ENCODE measurements around the gene ZDHHC6. TPM values are rescaled to one million over a fixed set of nuclear protein-coding genes. Genes with fewer than 3 reads are reported as not detected.

ZDHHC6 gene
- polyA plus RNA-seq, 3 donors = 34.0 to 39.2 (median 39.0) TPM

- Mint-ChIP-seq H3K27me3 (ENCODE audit: low read depth in 3 of 3) (no peaks in the 10 kb centered on the region), H3K36me3 (peaks cover 65 to 69% of the 10 kb centered on the region in 2 donors), H3K9me3 (peaks cover 0 to 2% (median 0%) of the 10 kb centered on the region in 7 donors), H3K4me1 (peaks cover 9% of the 10 kb centered on the region), H3K4me3 (no peak overlapping the region), H3K27ac (no peak overlapping the region)
- intact Hi-C loops (cut with micrococcal nuclease) = no loop called here
- no CpG with 5 or more reads among the region's 1 CpG for WGBS (ENCODE audit: insufficient coverage)
- Histone ChIP-seq H3K4me3 (replicated peaks in 1 of 3; ENCODE audit: low read depth in 2 of 3, low read length in 3 of 3) (no peak overlapping the region), H4K20me1 (ENCODE audit: insufficient read depth, low read length) (no peaks in the 10 kb centered on the region), H2AFZ (ENCODE audit: insufficient read depth, low read depth, low read length, poor library complexity, severe bottlenecking) (no peak overlapping the region), H3K9ac (ENCODE audit: insufficient read depth, low read length, poor library complexity, severe bottlenecking) (no peak overlapping the region), H3K4me1 (ENCODE audit: control insufficient read depth in 1 of 2, insufficient read depth in 2 of 2, low read length in 2 of 2) (peaks cover 8 to 15% of the 10 kb centered on the region in 2 donors), H3K9me3 (replicated peaks in 1 of 2; ENCODE audit: control insufficient read depth in 1 of 2, insufficient read depth in 1 of 2, low read length in 2 of 2) (no peaks in the 10 kb centered on the region), H3K4me2 (replicated peaks; ENCODE audit: extremely low read depth, low read length, poor library complexity, severe bottlenecking) (no peak overlapping the region), H3K27ac (ENCODE audit: low read depth in 1 of 2, low read length in 2 of 2) (peak overlapping the region in 1 of 2 donors; percentile 4), H3K27me3 (ENCODE audit: control insufficient read depth in 2 of 2, insufficient read depth in 2 of 2, low read length in 2 of 2) (no peaks in the 10 kb centered on the region), H3K79me2 (ENCODE audit: insufficient read depth, low read length) (peaks cover 20% of the 10 kb centered on the region), H3K36me3 (replicated peaks in 1 of 2; ENCODE audit: control insufficient read depth in 1 of 2, insufficient read depth in 2 of 2, low read length in 2 of 2) (peaks cover 73 to 89% of the 10 kb centered on the region in 2 donors)
- TF ChIP-seq CTCF (IDR thresholded peaks at IDR 0.05) = no peak
- no peak for DNase-seq
These were observed 5.2 kb downstream of the ZDHHC6 start for GRCh38 chr10:112441520-112441919.

- intact Hi-C loops (cut with micrococcal nuclease) = loop anchor here in 1 of 2 donors (10.0 kb wide), 1 partner anchor 124 kb away; no protein-coding TSS in a partner anchor
- H3K27me3 Mint-ChIP-seq (ENCODE audit: low read depth in 3 of 3) = no peaks in the 10 kb centered on the region
These were observed 8.4 kb downstream of the ZDHHC6 start for GRCh38 chr10:112438356-112438755.

More at GRCh38 chr10:112438356-112438755, 8.4 kb downstream of the ZDHHC6 start:
- H3K36me3 ChIP-seq (replicated peaks in 1 of 2; ENCODE audit: control insufficient read depth in 1 of 2, insufficient read depth in 2 of 2, low read length in 2 of 2) = peaks cover 89 to 98% of the 10 kb centered on the region in 2 donors
- no peak for DNase-seq
- no peak for TF ChIP-seq CTCF (IDR thresholded peaks at IDR 0.05)
- Mint-ChIP-seq H3K27ac (no peak overlapping the region), H3K36me3 (peaks cover 69 to 75% of the 10 kb centered on the region in 2 donors), H3K4me3 (no peak overlapping the region), H3K9me3 (no peaks in the 10 kb centered on the region), H3K4me1 (no peaks in the 10 kb centered on the region)
- H3K4me1 ChIP-seq (ENCODE audit: control insufficient read depth in 1 of 2, insufficient read depth in 2 of 2, low read length in 2 of 2) = no peaks in the 10 kb centered on the region
- no peaks in the 10 kb centered on the region for H4K20me1 ChIP-seq (ENCODE audit: insufficient read depth, low read length)
- no peaks in the 10 kb centered on the region for H3K27me3 ChIP-seq (ENCODE audit: control insufficient read depth in 2 of 2, insufficient read depth in 2 of 2, low read length in 2 of 2)
- no peaks in the 10 kb centered on the region for H3K79me2 ChIP-seq (ENCODE audit: insufficient read depth, low read length)
- no peak overlapping the region for H3K4me3 ChIP-seq (replicated peaks in 1 of 3; ENCODE audit: low read depth in 2 of 3, low read length in 3 of 3)
- no peak overlapping the region for H3K9ac ChIP-seq (ENCODE audit: insufficient read depth, low read length, poor library complexity, severe bottlenecking)
- no peak overlapping the region for H3K27ac ChIP-seq (ENCODE audit: low read depth in 1 of 2, low read length in 2 of 2)
- no peaks in the 10 kb centered on the region for H3K9me3 ChIP-seq (replicated peaks in 1 of 2; ENCODE audit: control insufficient read depth in 1 of 2, insufficient read depth in 1 of 2, low read length in 2 of 2)
- no peak overlapping the region for H2AFZ ChIP-seq (ENCODE audit: insufficient read depth, low read depth, low read length, poor library complexity, severe bottlenecking)
- no CpG with 5 or more reads among the region's 4 CpGs for WGBS (ENCODE audit: insufficient coverage)
- no peak overlapping the region for H3K4me2 ChIP-seq (replicated peaks; ENCODE audit: extremely low read depth, low read length, poor library complexity, severe bottlenecking)

Data from CD14-positive monocyte (primary cell).